ENCODE measurements around the gene ACTR3C. TPM values are rescaled to one million over a fixed set of nuclear protein-coding genes. Genes with fewer than 3 reads are reported as not detected.

The ACTR3C gene
- polyA plus RNA-seq, 1 of the 3 experiments (the other 2 are of a cell fraction), result 0.35 TPM

- no peak overlapping the region for H3K4me2 ChIP-seq
- H3K4me1 ChIP-seq (ENCODE audit: control insufficient read depth in 1 of 2, insufficient read depth in 2 of 2, low read depth in 1 of 2, low read length in 1 of 2), result no peaks in the 10 kb centered on the region
- ChIA-PET CTCF (no interaction called here), POLR2A (no interaction called here)
- no peak overlapping the region for H2AFZ ChIP-seq (ENCODE audit: low read depth)
- H3K9me3 ChIP-seq, result no peaks in the 10 kb centered on the region
- H3K9ac ChIP-seq, result no peak overlapping the region
- no peak for TF ChIP-seq EP300 (IDR thresholded peaks at IDR 0.05; ENCODE audit: borderline replicate concordance in 1 of 2, low read depth in 1 of 2, low read length in 1 of 2)
- no peak for TF ChIP-seq RAD21 (IDR thresholded peaks at IDR 0.05; ENCODE audit: low read length)
- TF ChIP-seq RCOR1 (IDR thresholded peaks at IDR 0.05; ENCODE audit: low read length), result no peak
- TF ChIP-seq MEF2A (IDR thresholded peaks at IDR 0.05; ENCODE audit: borderline replicate concordance, low read depth), result no peak
- no peak for TF ChIP-seq CHD2 (IDR thresholded peaks at IDR 0.05; ENCODE audit: low read length, partially characterized antibody)
- TF ChIP-seq TCF12 (IDR thresholded peaks at IDR 0.05), result no peak
- no peak for TF ChIP-seq ZBTB33 (IDR thresholded peaks at IDR 0.05; ENCODE audit: borderline replicate concordance, low read depth)
- TF ChIP-seq EZH2phosphoT487 (IDR thresholded peaks at IDR 0.05; ENCODE audit: borderline replicate concordance, low read depth), result no peak
- TF ChIP-seq USF1 (IDR thresholded peaks at IDR 0.05; ENCODE audit: borderline replicate concordance, low read depth), result no peak
- no peak for TF ChIP-seq CTCF (IDR thresholded peaks at IDR 0.05)
- TF ChIP-seq MXI1 (IDR thresholded peaks at IDR 0.05; ENCODE audit: low read depth, low read length), result no peak
- no peak for TF ChIP-seq NFIC (IDR thresholded peaks at IDR 0.05; ENCODE audit: borderline replicate concordance)
- TF ChIP-seq IRF3 (IDR thresholded peaks at IDR 0.05; ENCODE audit: low read depth, low read length), result no peak
- TF ChIP-seq YY1 (IDR thresholded peaks at IDR 0.05; ENCODE audit: low read depth), result no peak
- TF ChIP-seq JUND (IDR thresholded peaks at IDR 0.05), result no peak
- H3F3A ChIP-seq (replicated peaks; ENCODE audit: insufficient read depth), result no peaks in the 10 kb centered on the region
- H3K4me3 ChIP-seq (ENCODE audit: low read depth in 2 of 2, low read length in 1 of 2), result no peak overlapping the region
- no peaks in the 10 kb centered on the region for H3K79me2 ChIP-seq (ENCODE audit: insufficient read depth)
- no peak for DNase-seq
- no peaks in the 10 kb centered on the region for H3K36me3 ChIP-seq (replicated peaks in 1 of 2; ENCODE audit: control insufficient read depth in 1 of 2, insufficient read depth in 2 of 2, low read length in 1 of 2)
- 92% methylated on average over 18 of the region's 19 CpGs for WGBS (ENCODE audit: low lambda C conversion rate)
- no peaks in the 10 kb centered on the region for H3K9me2 ChIP-seq
- no peaks in the 10 kb centered on the region for H4K20me1 ChIP-seq (ENCODE audit: insufficient read depth)
- H3K27ac ChIP-seq (ENCODE audit: low read depth in 2 of 2, low read length in 1 of 2), result no peak overlapping the region
- H3K27me3 ChIP-seq (ENCODE audit: insufficient read depth), result no peaks in the 10 kb centered on the region
These were observed 7.0 kb upstream of the ACTR3C start for GRCh38 chr7:150330211-150330885.
